GM19395 (cell line): ENCODE data around the gene WFDC8.
"Not testable (repeated sequence)": the region's sequence is repeated elsewhere in the genome, so short reads cannot be mapped to it uniquely, and the experiment has no call there.

Experiments used
- ATAC-seq: cut with Tn5 transposase; IDR thresholded peaks from one replicate; pipeline ENCODE4 v1.9.1; 2021; ENCODE audit warnings: mild to moderate bottlenecking, moderate library complexity; ENCODE audit not compliant: unreplicated experiment

The WFDC8 gene

DNA sequence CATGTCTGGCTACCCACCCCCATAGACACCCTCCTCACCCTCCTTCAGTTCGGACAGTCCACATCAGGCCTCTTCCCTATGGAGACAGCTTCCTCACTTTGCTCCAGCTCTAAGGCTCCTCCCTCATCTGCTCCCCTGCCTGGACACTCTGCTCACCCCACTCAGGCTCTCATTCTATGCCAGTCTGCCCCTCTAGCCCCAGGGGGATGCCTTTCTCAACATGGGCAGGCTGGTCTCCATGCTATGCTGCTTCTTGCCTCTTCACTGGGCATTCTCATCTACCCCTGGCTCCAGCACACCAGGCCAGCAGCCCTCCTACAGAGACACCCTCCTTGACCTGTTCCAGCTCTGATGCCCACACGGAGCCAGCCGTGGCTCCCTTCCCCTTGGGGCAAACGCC is at the start of gene WFDC8:
Gene WFDC8, minus strand, starts transcription at position 101 of the 400 bp plus-strand sequence. Its CDS starts 37 bp downstream, at position 64.
- no peak for ATAC-seq

DNA sequence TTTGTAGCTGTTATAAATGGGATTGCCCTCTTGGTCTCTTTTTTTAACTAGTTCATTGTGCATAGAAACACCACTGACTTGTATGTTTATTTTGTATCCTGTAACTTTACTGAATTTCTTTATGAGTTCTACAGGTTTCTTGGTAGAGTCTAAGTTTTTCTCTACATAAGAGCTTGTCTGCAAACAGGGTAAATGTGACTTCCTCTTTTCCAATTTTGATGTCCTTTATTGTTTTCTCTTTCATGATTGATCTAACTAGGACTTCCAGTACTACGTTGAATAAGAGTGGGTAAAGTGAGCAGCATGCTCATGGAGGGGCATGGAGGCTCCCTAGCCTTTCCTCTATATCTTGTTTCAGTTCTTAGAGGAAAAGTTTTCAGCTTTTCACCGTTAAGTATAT is 47.5 kb upstream of the WFDC8 start:
- no peak for ATAC-seq

DNA sequence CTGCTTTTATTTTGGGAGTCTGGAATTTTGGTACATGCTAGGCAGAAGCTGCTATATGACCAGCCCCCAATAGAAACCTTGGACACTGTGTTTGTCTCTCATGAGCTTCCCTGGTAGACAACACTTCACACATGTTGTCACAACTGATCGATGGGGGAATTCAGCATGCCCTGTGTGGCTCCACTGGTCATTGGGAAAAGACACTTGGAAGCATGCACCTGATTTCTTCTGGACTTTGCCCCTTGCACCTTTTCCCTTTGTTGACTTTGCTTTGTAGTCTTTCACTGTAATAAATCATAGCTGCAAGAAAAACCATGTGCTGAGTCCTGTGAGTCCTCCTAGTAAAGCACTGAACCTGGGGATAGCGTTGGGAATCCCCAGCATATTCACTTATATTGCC is 42.5 kb upstream of the WFDC8 start:
- ATAC-seq: no peak

DNA sequence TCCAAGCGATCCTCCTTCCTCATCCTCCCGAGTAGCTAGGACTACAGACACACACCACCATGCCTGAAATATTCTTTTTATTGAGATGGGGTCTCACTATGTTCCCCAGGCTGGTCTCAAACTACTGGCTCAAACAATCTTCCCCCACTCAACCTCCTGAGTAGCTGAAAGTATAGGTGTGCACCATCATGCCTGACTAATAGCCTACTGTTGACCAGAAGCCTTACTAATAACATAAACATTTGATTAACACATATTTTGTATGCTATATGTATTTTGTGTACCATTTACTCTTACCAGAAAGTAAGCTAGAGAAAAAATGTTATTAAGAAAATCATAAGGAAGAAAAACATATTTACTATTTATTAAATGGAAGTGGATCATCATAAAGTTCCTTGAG is 38.5 kb upstream of the WFDC8 start:
- ATAC-seq: no peak

DNA sequence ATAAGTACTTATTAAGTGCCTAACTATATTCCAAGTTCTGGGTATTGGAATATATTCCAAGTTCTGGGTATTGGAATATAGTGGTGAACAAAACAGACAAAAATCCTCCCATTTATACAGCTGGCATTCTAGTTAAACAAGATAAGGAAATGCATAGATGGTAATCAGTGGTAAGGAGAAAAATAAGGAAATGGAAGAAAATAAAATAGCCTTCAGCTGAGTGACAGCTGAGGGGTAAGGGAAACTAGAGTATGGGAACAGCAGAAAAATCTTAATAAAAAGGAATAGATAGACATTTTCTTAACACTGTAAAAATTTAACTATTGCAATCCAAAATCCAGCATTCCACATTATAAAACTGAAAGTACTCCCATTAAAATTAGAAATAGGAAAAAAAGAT is 33.2 kb upstream of the WFDC8 start:
- ATAC-seq: no peak

DNA sequence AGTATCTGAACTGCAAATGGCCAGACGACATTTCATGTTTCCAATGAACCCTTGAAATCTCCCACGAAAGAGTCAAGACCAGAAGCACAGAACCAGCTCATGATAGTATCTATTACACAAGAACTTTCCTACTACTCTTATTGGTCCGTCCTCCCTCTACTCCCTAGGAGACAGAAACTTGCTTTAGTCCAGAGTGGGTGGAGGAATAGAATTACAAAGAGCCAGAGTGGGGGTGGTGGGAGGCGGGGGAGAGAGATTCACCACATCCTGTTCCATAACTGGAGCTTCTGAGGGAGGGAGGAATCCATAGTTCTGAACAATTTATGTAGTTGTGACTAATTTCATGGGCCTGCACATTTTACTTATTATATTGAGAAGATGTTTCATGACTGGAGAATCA is 32.0 kb upstream of the WFDC8 start:
- ATAC-seq: no peak

DNA sequence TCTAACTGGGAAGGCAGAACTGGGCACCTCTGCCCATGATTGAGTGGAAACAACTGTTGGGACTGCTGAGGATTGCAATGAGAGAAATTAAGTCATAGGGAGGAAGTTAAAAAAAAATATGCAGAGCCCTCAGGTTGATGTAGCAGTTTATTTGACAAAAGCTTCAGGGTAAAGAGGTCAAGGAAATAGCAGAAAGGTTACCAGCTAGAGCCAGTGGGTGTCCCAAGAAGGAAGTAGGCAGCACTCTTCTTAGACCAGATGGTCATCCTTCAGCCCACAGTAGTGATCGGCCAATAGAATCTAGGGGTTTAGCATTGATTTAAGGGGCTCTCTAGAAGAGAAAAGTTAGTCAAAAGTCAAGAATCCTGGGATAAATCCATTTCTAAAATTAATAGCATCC is 28.7 kb upstream of the WFDC8 start:
- ATAC-seq: no peak

DNA sequence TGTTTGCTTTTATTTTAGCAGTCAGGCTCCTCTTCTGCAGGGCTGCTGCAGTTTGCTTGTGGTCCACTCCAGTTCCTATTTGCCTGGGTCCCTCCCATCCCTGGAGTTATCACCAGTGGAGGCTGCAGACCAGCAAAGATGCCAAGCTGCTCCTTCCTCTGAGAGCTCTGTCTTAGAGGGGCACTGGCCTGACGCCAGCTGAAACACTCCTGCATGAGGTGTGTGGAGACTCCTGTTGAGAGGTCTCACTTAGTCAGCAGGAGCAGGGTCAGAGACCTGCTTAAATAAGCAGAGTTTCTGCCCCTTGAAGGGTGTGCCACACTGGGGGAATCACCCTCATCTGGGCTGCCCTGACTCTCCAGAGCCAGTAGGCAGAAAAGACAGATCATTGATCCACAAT is 16.2 kb upstream of the WFDC8 start:
- ATAC-seq: no peak

DNA sequence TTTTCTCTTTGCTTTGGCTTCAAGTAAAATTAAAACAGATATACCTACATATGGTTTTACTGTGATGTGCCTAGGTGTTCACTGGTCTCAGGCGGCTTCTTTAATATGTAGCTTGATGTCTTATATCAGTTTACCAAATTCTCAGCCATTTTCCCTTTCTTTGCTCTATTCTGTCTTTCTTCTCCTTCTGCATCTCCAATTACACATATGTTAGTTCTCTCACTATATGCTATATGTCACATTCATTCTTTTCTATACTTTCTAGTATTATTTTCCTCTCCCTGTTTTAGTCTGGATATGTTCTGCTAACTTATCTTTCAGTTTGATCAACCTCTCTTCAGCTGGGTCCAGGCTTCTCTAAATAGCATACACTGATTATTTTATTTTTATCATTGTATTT is 14.4 kb upstream of the WFDC8 start:
- no peak for ATAC-seq

DNA sequence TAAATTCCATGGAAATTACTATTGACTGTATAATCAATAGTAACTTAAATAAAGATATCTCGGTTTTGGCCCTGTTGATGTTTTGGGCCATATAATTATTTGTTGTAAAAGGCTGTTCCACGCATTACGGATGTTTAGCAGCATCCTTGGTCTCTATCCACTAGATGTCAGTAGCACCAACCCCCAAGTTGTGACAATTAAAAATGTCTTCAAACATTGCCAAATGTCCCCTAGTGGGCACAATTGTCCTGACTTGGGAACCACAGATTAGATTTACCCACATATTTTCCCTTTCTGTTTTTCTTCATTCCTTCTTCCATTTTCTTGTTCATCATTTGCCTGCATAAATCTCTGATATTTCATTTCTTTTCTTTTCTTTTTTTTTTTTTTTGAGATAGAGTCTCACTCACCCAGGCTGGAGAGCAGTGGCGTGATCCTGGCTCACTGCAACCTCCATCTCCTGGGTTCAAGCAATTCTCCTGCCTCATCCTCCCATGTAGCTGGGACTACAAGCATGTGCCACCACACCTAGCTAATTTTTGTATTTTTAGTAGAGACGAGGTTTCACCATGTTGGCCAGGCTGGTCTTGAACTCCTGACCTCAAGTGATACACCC is 13.6 kb upstream of the WFDC8 start:
- no peak for ATAC-seq

DNA sequence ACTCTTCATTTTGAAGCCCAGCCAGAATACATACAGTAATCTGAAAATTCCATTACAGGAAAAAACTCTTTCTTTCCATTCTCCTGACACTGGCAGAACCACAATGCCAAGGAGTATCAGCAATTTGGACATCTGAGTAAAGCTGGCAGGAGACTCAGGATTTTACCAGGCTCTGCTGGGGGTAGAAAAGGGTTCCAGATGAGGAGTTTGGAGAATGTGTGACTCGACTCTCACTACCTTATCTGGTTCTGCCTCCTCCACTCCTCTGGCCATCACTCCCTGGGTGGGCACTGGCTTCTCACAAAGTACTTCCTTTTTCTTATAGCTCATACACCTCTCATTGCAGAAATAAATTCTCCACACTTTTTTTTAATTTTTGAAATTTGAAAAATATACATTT is 10.6 kb upstream of the WFDC8 start:
- ATAC-seq: no peak

DNA sequence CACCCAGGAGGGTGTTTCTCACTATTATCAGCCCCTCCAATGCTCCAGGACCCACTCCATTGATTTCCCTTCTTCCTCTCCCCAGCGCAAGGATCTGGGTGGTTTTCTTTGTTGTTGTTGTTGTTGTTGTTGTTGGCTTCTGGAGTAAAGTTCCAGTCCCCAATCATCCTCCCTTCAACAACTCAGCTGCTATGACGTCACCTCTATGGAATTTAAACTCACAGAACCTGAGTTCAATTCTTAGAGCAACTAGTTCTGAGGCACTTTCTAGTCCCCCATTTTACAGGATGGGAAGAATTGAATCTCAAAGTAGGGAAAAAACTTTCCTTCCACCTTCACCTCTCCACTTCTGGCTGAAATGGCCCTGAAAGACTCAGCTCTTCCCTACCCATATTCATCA is 9.7 kb upstream of the WFDC8 start:
- ATAC-seq: no peak

DNA sequence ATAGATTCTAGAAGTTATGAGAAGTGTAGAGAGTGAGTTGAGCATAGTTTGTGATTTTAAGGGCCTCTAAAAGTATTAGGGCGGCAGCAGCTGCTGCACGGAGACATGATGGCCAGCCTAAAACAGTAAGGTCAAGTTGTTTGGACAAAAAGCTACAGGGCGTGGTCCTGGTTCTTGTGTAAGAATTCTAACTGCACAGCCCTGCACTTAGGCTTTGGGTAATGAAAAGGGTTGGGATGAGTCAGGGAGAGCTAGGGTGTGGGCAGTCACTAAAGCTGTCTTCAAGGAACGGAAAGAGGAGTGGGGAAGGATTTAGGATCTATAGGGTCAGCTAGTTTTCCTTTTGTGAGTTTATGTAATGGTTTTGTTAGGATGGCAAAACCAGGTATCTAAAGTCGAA is 6.9 kb upstream of the WFDC8 start:
- not testable (repeated sequence) for ATAC-seq

DNA sequence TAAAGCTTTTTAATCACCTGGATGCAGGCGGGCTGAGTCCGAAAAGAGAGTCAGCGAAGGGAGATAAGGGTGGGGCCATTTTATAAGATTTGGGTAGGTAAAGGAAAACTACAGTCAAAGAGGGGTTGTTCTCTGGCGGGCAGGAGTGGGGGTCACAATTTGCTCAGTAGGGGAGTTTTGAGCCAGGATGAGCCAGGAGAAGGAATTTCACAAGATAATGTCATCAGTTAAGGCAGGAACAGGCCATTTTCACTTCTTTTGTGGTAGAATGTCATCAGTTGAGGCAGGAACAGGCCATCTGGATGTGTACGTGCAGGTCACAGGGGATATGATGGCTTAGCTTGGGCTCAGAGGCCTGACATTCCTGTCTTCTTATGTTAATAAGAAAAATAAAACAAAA is 5.2 kb upstream of the WFDC8 start:
- not testable (repeated sequence) for ATAC-seq

DNA sequence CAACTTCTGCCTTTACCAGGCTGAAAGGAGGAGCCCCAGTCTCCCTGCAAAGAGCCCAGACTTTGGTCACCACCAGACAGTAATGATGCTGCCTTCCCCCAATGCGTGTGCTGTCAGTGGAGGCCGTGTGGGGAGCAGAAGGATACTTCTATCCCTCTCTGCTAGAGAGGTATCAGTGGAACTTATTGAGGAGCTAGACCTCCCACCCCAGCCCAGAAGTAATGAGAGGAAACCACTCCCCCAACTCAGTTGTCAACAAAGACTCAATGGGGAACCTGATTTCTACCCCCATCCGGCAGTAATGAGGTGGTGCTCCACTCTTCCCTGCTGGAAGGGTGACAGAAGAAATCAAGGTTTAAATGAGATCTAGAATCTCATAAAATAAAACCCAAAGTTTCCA is 4.4 kb upstream of the WFDC8 start:
- ATAC-seq: no peak

DNA sequence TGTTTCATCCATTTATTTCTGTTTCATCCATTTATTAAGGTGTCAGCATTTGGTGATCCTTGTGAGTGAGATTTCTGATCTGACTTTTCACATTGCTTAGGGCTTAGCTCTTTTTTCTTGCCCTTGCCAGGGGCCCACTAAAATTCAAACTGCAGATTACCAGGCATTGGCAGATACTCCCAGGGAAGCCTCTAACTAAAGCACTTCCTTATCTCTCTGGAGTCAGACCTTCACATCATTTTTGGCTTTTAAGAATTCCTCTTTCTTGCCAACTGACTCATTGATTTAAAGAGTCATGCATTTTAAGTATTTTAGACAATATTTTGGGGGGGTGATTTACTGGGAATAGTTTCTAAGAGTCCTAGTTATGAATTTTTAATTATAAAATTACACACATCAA is 2.6 kb upstream of the WFDC8 start:
- ATAC-seq: no peak

DNA sequence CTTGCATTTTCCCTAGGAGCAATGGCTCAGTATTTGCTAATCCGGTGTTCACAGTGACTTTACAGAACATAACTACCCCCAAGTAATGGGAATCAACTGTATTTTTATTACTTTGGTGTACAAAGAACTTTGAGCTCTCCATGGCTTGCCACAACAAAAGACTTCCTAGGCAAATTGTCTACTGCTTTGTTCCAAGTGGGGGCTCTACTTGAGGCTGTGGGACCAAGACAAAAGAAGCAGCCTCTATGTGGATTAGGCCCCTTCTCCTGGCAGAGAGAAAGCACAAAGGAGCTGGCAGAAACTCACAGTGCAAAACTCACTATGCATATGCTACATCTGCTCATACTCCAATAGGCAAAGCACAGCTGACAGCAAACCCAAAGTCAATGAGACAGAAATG is 853 bp downstream of the WFDC8 start:
- no peak for ATAC-seq

DNA sequence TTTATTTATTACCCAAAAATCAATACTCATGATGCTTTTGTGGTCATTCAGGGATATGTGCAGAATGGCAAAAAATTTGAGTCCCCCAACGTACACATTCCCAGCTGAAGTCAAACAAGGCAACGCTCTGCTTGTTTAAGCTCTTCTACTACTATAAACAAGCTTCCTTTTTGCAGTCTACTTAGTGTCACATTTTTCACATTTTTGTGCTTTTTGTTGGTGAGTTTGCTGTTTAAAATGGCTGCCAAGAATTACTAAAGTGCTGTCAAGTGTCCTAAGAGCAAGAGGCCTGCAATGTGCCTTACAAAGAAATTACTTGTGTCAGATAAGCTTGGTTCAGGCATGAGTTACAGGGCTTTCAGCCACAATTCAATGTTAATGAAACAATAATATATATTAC is 2.1 kb downstream of the WFDC8 start:
- ATAC-seq: no peak

DNA sequence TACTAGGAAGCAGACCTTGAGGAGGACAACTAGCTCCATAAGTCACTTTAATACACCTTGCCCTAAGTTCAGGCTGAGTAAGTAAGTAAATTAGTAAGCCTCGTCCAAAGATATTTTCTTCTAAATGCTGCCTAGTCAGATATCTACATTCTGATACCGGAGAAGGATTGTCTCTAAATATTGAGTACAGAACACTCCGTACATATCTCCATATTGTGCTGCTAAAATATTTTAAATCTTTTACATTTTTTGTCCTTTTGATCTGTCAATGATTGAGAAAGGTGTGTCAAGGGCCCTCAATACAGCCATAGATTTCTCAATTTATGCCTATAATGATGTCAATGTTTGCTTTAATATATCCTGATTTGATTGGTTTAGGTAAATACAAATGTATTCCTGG is 3.2 kb downstream of the WFDC8 start:
- ATAC-seq: no peak

DNA sequence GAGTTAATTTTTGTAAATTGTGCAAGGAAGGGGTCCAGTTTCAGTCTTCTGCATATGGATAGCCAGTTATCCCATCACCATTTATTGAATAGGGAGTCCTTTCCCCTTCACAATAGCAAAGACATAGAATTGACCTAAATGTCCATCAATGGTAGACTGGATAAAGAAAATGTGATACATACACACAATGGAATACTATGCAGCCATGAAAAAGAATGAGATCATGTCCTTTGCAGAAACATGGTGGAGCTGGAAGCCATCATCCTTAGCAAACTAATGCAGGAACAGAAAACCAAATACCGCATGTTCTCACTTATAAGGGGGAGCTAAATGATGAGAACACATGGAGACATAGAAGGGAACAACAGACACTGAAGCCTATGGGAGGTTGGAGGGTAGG is 9.4 kb downstream of the WFDC8 start:
- ATAC-seq: not testable (repeated sequence)

DNA sequence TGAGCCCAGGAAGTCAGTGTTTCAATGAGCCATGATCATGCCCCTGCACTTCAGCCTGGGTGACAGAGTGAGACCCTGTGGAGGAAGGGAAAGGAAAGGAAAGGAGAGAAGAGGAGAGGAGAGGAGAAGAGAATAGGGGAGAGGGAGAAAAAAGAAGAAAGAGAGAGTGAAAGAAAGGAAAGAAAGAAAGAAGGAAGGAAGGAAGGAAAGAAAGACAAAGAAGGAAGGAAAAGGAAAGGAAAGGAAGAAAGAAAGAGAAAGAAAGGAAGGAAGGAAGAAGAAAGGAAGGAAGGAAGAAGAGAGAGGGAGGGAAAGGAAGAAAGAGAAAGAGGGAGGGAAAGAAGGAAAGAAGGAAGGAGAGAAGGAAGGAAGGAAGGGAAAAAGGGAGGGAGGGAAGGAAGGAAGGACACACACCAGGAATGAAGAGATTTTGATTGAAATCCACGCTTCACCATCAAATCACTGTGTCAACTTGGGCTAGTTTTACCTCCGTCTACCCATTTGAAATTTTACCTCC is 14.3 kb downstream of the WFDC8 start:
- no peak for ATAC-seq

DNA sequence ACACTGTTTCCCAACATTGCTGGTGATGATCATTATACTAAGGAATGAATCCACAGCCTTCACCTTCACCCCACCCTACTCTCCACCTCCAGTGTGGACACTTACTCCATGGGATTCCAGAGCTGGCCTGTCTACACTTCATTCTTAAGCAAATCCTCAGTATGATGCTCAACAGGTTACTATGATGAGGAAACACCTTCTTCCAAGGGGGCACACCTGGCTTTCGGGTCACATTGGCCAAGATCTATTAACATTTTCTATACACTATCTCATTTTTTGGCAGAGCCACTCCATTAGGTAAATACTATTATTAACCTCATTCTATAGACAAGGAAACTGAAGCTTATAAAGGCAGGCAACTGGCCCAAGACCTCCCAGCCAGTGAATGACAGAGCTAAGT is 23.9 kb downstream of the WFDC8 start:
- ATAC-seq: no peak

DNA sequence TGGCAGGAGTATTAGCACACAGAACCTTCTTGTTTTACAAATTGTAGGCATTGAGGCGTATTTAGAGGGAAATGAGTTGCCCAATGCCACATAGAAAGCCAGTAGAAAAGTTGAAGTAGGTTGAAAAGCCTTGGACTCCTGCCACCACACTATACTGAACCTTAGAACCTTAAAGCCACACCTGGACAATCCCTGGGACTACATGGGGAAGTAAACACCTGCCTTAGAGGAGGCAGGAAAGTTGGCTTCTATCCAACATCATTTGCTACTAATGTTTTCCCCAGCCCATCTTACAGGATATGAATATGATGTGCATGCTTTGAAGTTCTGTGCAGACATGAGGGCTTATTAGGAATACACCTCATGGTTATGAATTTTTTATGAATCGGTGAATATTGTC is 26.6 kb downstream of the WFDC8 start:
- no peak for ATAC-seq
